ENCODE measurements around the gene CARHSP1. TPM values are rescaled to one million over a fixed set of nuclear protein-coding genes. Genes with fewer than 3 reads are reported as not detected.
"Not testable (repeated sequence)": the region's sequence is repeated elsewhere in the genome, so short reads cannot be mapped to it uniquely, and the experiment has no call there.

The CARHSP1 gene
- total and polyA plus RNA-seq, 2 donors, result 86.7 to 100 TPM

DNA sequence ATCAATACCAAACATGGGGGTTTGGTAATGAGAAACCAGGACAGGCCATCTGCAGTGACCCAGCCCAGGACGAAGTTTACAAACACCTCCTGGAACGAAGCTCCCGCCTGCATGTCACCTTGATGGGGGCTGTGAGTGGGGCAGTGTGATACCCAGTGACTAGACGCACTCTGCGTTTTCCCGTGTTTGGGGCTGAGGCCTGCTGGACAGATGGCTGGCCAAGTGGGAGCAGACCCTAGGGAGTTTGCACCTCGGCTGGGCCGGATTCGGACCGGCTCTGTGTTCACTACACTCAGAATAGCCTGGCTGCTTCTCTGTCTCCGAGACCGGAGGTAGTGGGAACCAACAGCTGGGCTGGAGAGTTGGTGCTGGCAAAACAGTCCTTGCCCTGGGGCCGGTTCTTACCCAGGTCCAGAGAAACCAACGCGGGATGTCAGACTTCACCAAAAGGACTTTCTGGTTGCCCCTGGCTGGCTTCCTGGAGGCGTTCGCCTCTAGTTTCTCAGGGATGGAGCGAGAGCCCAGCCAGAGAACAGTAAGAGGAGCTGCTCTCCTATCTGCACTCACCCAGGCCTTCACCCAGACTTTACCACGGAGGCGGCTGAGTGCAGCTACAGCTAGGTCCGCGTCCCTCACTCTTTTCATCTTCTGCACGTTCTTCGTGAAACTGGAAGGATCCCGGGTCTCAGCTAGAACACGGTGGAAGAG is 20.4 kb downstream of the CARHSP1 start:
- no peak overlapping the region for H3K27ac ChIP-seq (ENCODE audit: low read depth in 1 of 2, low read length in 1 of 2)
- no peaks in the 10 kb centered on the region for H3K27me3 ChIP-seq (ENCODE audit: control insufficient read depth in 2 of 2, insufficient read depth in 1 of 2, low read length in 1 of 2)
- H3K9me3 ChIP-seq (ENCODE audit: control insufficient read depth in 2 of 2, insufficient read depth in 1 of 2, low read length in 1 of 2), result no peaks in the 10 kb centered on the region
- DNase-seq (ENCODE audit: low read depth in 6 of 9, low spot score in 9 of 9), result no peak
- H3K36me3 ChIP-seq (ENCODE audit: control insufficient read depth in 2 of 2, insufficient read depth in 2 of 2, low read length in 1 of 2), result peaks cover 26 to 45% of the 10 kb centered on the region in 2 donors
- H3K4me3 ChIP-seq (ENCODE audit: low read length in 2 of 2), result no peak overlapping the region
- no peaks in the 10 kb centered on the region for H3K4me1 ChIP-seq (ENCODE audit: control insufficient read depth in 2 of 2, insufficient read depth in 2 of 2, low read length in 2 of 2)
- WGBS, result 96% methylated on average over 26 of the region's 26 CpGs

DNA sequence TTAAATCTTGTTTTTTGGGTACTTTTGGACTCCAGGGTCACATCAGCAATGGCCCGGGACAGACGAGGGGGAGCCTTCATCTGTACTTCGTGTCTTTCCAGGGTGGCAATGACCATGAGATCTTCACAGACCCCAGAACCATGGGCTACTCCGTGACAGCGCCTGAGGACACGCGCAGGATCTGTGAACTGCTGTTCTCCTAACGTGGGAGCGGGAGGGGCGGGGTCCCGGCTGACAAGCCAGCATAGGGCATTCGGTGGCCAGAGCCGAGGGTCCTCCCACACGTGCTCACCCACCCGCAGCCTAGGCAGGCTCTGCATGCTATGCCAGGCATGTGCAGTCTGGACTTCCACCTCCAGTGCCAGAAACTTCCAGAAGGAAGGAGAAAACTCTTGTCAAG is 21.2 kb downstream of the CARHSP1 start:
- Histone ChIP-seq H3K9me3 (ENCODE audit: control insufficient read depth in 2 of 2, insufficient read depth in 1 of 2, low read length in 1 of 2) (no peaks in the 10 kb centered on the region), H3K27me3 (ENCODE audit: control insufficient read depth in 2 of 2, insufficient read depth in 1 of 2, low read length in 1 of 2) (no peaks in the 10 kb centered on the region), H3K27ac (ENCODE audit: low read depth in 1 of 2, low read length in 1 of 2) (no peak overlapping the region), H3K4me1 (ENCODE audit: control insufficient read depth in 2 of 2, insufficient read depth in 2 of 2, low read length in 2 of 2) (no peaks in the 10 kb centered on the region), H3K4me3 (ENCODE audit: low read length in 2 of 2) (no peak overlapping the region), H3K36me3 (ENCODE audit: control insufficient read depth in 2 of 2, insufficient read depth in 2 of 2, low read length in 1 of 2) (peaks cover 24 to 41% of the 10 kb centered on the region in 2 donors)
- DNase-seq (ENCODE audit: low read depth in 6 of 9, low spot score in 9 of 9), result no peak
- 98% methylated on average over 15 of the region's 15 CpGs for WGBS

DNA sequence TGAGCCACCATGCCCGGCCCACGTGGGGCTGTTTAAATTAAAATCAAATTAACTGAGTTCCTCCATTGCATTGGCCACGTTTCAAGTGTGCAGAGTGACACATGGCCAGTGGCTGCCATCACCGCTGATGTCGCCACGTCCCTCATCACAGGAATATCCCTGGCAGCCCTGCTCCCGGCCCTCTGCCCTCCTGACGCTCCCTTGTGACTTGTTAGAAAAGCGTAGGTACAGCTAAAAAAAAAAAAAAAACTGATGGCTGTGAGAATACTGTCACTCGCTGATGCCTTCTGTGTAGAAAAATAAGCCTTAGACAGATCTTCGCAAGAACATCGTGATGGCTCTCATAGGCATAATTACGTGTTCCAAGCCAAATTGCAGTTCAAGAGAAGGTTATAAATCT is 21.7 kb downstream of the CARHSP1 start:
- no peak overlapping the region for H3K27ac ChIP-seq (ENCODE audit: low read depth in 1 of 2, low read length in 1 of 2)
- WGBS, result 90% methylated on average over 13 of the region's 13 CpGs
- H3K36me3 ChIP-seq (ENCODE audit: control insufficient read depth in 2 of 2, insufficient read depth in 2 of 2, low read length in 1 of 2), result peaks cover 24 to 37% of the 10 kb centered on the region in 2 donors
- no peaks in the 10 kb centered on the region for H3K9me3 ChIP-seq (ENCODE audit: control insufficient read depth in 2 of 2, insufficient read depth in 1 of 2, low read length in 1 of 2)
- H3K27me3 ChIP-seq (ENCODE audit: control insufficient read depth in 2 of 2, insufficient read depth in 1 of 2, low read length in 1 of 2), result no peaks in the 10 kb centered on the region
- no peak overlapping the region for H3K4me3 ChIP-seq (ENCODE audit: low read length in 2 of 2)
- DNase-seq (ENCODE audit: low read depth in 6 of 9, low spot score in 9 of 9), result no peak
- H3K4me1 ChIP-seq (ENCODE audit: control insufficient read depth in 2 of 2, insufficient read depth in 2 of 2, low read length in 2 of 2), result no peaks in the 10 kb centered on the region

DNA sequence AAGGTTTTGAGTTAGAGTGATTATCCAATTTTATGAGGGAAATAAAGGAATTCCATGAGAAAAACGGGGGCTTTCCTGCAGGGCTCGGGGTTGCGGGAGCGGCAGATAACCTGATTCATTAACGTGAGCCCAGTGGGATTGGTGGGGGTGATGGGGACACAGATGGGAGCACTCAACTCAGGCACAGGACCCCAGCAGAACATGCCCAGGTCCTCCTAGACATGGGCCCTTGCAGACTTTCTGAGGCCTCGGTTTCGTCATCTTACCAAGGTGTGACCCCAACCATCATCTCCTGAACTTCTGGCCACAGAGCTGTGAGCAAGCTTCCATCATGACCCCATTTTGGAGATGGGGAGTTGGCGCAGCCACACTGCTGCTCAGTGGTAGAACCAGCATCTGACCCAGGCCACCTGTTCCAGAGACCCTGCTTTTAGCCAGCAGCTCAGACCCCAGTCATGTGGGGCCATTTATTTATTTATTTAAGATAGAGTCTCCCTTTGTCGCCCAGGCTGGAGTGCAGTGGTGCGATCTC is 22.3 kb downstream of the CARHSP1 start:
- no peaks in the 10 kb centered on the region for H3K27me3 ChIP-seq (ENCODE audit: control insufficient read depth in 2 of 2, insufficient read depth in 1 of 2, low read length in 1 of 2)
- H3K4me1 ChIP-seq (ENCODE audit: control insufficient read depth in 2 of 2, insufficient read depth in 2 of 2, low read length in 2 of 2), result no peaks in the 10 kb centered on the region
- H3K36me3 ChIP-seq (ENCODE audit: control insufficient read depth in 2 of 2, insufficient read depth in 2 of 2, low read length in 1 of 2), result peaks cover 24 to 33% of the 10 kb centered on the region in 2 donors
- no peaks in the 10 kb centered on the region for H3K9me3 ChIP-seq (ENCODE audit: control insufficient read depth in 2 of 2, insufficient read depth in 1 of 2, low read length in 1 of 2)
- no peak overlapping the region for H3K4me3 ChIP-seq (ENCODE audit: low read length in 2 of 2)
- DNase-seq (ENCODE audit: low read depth in 6 of 9, low spot score in 9 of 9), result no peak
- 98% methylated on average over 10 of the region's 10 CpGs for WGBS
- no peak overlapping the region for H3K27ac ChIP-seq (ENCODE audit: low read depth in 1 of 2, low read length in 1 of 2)

DNA sequence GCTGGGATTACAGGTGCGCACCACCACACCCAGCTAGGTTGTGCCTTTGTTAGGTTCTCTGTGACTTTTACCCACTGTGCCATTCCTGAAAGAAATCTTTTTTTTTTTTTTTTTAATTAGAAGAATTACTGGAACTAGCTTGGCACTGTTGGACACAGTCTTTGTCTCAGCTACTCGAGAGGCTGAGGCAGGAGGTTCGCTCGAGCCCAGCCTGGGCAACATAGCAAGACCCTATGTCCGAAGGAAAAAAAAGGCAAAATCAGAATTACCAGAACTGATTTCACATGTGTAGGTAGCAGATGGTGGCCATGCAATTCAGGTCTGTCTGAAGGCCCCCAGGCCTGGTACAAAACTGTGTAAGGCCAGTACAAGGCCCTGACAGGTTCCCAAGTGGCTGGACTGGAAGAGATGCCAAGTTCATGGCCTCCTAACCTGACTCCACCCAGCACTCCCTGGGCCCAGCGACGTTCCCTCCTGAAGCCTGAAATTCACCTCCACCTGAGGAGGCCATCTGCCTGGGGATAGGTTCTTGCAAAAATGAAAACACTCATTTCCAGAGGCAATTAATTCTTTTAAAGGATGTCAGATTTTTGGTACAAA is 23.0 kb downstream of the CARHSP1 start:
- Histone ChIP-seq H3K4me3 (ENCODE audit: low read length in 2 of 2) (no peak overlapping the region), H3K27ac (ENCODE audit: low read depth in 1 of 2, low read length in 1 of 2) (no peak overlapping the region), H3K36me3 (ENCODE audit: control insufficient read depth in 2 of 2, insufficient read depth in 2 of 2, low read length in 1 of 2) (peaks cover 24 to 33% of the 10 kb centered on the region in 2 donors), H3K27me3 (ENCODE audit: control insufficient read depth in 2 of 2, insufficient read depth in 1 of 2, low read length in 1 of 2) (no peaks in the 10 kb centered on the region), H3K9me3 (ENCODE audit: control insufficient read depth in 2 of 2, insufficient read depth in 1 of 2, low read length in 1 of 2) (no peaks in the 10 kb centered on the region), H3K4me1 (ENCODE audit: control insufficient read depth in 2 of 2, insufficient read depth in 2 of 2, low read length in 2 of 2) (no peaks in the 10 kb centered on the region)
- WGBS, result 98% methylated on average over 7 of the region's 7 CpGs
- DNase-seq (ENCODE audit: low read depth in 6 of 9, low spot score in 9 of 9), result no peak

DNA sequence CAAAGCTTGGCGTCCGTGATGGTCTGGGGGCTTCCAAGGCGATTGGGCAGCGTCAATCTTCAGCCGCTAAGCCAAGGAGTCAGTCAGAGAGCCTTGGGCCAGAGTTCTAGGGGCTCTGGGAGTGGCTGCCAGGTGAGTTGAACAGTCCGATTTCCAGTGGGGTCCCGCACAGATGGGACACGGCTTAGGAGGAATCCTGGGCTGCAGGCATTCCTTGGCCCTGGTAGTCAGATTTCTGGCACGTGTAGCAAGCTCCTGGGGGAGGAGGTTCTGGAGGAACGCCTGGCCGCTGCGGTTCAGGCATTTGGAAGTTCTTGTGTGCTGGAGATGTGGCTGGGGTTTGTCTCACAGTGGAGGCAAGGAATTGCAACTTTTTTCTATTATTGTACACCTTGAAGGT is 25.5 kb downstream of the CARHSP1 start:
- not testable (repeated sequence) for H3K9me3 ChIP-seq (ENCODE audit: control insufficient read depth in 2 of 2, insufficient read depth in 1 of 2, low read length in 1 of 2); H3K27ac ChIP-seq (ENCODE audit: low read depth in 1 of 2, low read length in 1 of 2); H3K27me3 ChIP-seq (ENCODE audit: control insufficient read depth in 2 of 2, insufficient read depth in 1 of 2, low read length in 1 of 2); H3K4me3 ChIP-seq (ENCODE audit: low read length in 2 of 2); H3K36me3 ChIP-seq (ENCODE audit: control insufficient read depth in 2 of 2, insufficient read depth in 2 of 2, low read length in 1 of 2); H3K4me1 ChIP-seq (ENCODE audit: control insufficient read depth in 2 of 2, insufficient read depth in 2 of 2, low read length in 2 of 2); DNase-seq (ENCODE audit: low read depth in 6 of 9, low spot score in 9 of 9)
- 91% methylated on average over 12 of the region's 12 CpGs for WGBS

DNA sequence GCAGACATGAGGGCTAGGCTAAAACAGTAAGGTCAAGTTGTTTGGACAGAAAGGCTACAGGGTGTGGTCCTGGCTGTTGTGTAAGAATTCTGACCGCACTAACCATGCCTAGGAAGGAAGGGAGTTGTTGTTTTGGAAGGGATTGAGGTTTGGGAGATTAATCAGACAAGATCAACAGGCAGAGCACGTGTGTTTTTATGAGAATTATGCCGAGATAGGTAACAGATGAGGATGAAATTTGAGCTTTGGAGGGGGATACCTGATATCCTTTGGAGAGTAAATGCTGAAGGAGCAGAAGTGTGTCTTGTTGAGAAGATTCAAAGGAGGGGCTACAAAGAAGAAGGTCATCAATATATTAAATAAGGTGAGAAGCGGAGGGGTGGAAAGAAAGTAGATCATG is 26.8 kb downstream of the CARHSP1 start:
- not testable (repeated sequence) for H3K9me3 ChIP-seq (ENCODE audit: control insufficient read depth in 2 of 2, insufficient read depth in 1 of 2, low read length in 1 of 2); H3K27ac ChIP-seq (ENCODE audit: low read depth in 1 of 2, low read length in 1 of 2); H3K27me3 ChIP-seq (ENCODE audit: control insufficient read depth in 2 of 2, insufficient read depth in 1 of 2, low read length in 1 of 2); H3K4me3 ChIP-seq (ENCODE audit: low read length in 2 of 2); H3K4me1 ChIP-seq (ENCODE audit: control insufficient read depth in 2 of 2, insufficient read depth in 2 of 2, low read length in 2 of 2); DNase-seq (ENCODE audit: low read depth in 6 of 9, low spot score in 9 of 9); H3K36me3 ChIP-seq (ENCODE audit: control insufficient read depth in 2 of 2, insufficient read depth in 2 of 2, low read length in 1 of 2)
- WGBS, result 95% methylated on average over 4 of the region's 4 CpGs

DNA sequence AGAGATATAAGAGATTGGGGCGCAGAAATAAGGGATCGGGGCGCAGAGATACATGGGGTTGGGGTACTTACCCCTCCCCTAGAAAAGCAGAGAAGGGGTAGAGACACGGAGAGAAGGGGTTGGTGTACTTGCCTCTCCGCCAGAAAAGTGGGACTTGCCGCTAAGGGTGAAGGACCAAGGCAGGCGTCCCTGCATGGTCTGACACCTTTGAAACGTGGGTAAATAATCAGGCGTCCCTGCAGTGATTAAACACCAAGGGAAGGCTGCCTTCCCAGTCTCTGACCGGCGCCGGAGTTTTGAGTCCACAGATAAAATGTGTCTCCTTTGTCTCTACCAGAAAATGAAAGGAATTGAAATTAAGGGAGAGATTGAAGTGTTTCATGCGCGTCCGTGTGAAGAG is 31.2 kb downstream of the CARHSP1 start:
- not testable (repeated sequence) for H3K4me3 ChIP-seq (ENCODE audit: low read length in 2 of 2); H3K27ac ChIP-seq (ENCODE audit: low read depth in 1 of 2, low read length in 1 of 2); H3K4me1 ChIP-seq (ENCODE audit: control insufficient read depth in 2 of 2, insufficient read depth in 2 of 2, low read length in 2 of 2); H3K27me3 ChIP-seq (ENCODE audit: control insufficient read depth in 2 of 2, insufficient read depth in 1 of 2, low read length in 1 of 2); H3K9me3 ChIP-seq (ENCODE audit: control insufficient read depth in 2 of 2, insufficient read depth in 1 of 2, low read length in 1 of 2); DNase-seq (ENCODE audit: low read depth in 6 of 9, low spot score in 9 of 9); H3K36me3 ChIP-seq (ENCODE audit: control insufficient read depth in 2 of 2, insufficient read depth in 2 of 2, low read length in 1 of 2)
- 93% methylated on average over 15 of the region's 15 CpGs for WGBS

DNA sequence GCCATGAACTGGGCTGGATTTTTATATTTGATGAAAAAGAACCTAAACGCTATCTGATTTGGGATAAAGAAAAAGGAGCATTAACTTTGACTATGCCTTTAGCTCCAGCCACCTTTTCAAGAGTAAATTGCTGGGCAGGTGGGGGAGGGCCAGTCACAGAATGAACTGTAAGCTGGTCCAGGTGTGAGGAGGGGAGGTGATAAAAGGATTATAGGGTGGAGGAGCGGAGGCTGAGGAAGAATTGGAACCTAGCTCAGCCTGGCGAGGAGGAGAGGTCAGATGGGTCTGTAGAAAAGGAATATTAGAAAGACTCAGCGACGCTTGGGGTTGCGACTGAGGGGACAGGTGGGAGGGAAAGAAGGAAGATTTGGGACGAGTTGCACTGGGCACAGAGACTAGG is 32.0 kb downstream of the CARHSP1 start:
- H3K9me3 ChIP-seq (ENCODE audit: control insufficient read depth in 2 of 2, insufficient read depth in 1 of 2, low read length in 1 of 2); H3K4me3 ChIP-seq (ENCODE audit: low read length in 2 of 2); DNase-seq (ENCODE audit: low read depth in 6 of 9, low spot score in 9 of 9); H3K27ac ChIP-seq (ENCODE audit: low read depth in 1 of 2, low read length in 1 of 2); H3K27me3 ChIP-seq (ENCODE audit: control insufficient read depth in 2 of 2, insufficient read depth in 1 of 2, low read length in 1 of 2); H3K36me3 ChIP-seq (ENCODE audit: control insufficient read depth in 2 of 2, insufficient read depth in 2 of 2, low read length in 1 of 2): not testable (repeated sequence)
- WGBS, result 97% methylated on average over 7 of the region's 7 CpGs
- peaks cover 8 to 11% of the 10 kb centered on the region in 2 donors for H3K4me1 ChIP-seq (ENCODE audit: control insufficient read depth in 2 of 2, insufficient read depth in 2 of 2, low read length in 2 of 2)
